Measurements from ENCODE around the gene LIMCH1. TPM values are rescaled to one million over a fixed set of nuclear protein-coding genes. Genes with fewer than 3 reads are reported as not detected.

The LIMCH1 gene
- polyA plus RNA-seq, 1 experiment, result 1.1 TPM

GRCh38 chr4:41548305-41548880, 10.4 kb downstream of the LIMCH1 start:
- Histone ChIP-seq H3K4me3 (ENCODE audit: low read depth, low read length) (no peak overlapping the region), H3K27me3 (ENCODE audit: control insufficient read depth, insufficient read depth, low read length) (peaks cover 6% of the 10 kb centered on the region), H3K9me3 (ENCODE audit: control insufficient read depth, insufficient read depth, low read length) (no peaks in the 10 kb centered on the region), H3K27ac (ENCODE audit: low read depth, low read length) (no peak overlapping the region)
- TF ChIP-seq, protein P1, sequence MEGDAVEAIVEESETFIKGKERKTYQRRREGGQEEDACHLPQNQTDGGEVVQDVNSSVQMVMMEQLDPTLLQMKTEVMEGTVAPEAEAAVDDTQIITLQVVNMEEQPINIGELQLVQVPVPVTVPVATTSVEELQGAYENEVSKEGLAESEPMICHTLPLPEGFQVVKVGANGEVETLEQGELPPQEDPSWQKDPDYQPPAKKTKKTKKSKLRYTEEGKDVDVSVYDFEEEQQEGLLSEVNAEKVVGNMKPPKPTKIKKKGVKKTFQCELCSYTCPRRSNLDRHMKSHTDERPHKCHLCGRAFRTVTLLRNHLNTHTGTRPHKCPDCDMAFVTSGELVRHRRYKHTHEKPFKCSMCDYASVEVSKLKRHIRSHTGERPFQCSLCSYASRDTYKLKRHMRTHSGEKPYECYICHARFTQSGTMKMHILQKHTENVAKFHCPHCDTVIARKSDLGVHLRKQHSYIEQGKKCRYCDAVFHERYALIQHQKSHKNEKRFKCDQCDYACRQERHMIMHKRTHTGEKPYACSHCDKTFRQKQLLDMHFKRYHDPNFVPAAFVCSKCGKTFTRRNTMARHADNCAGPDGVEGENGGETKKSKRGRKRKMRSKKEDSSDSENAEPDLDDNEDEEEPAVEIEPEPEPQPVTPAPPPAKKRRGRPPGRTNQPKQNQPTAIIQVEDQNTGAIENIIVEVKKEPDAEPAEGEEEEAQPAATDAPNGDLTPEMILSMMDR (IDR thresholded peaks at IDR 0.05; ENCODE audit: low read depth, low read length), result no peak
- ChIA-PET CTCF (no interaction called here), POLR2A (no interaction called here)
- no peak for DNase-seq (ENCODE audit: low read depth, low spot score)

DNA sequence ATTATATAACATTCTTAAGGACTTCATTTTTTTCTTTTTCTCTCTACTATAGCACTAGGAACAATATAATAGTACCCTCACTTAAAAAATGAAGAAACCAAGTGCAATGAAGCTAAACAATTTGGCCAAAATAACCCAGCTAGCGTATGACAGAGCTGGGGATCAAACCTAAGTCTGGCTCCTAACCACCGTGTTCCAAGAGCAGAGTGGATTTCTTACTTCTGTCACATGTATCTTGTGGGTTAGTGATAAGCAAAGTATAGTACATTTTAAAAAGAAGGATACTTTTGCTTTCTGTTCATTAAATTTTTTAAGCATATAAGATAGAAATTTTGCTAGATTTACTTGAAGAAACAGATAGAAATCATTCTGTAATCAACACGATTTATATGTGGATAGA, 11.5 kb downstream of the LIMCH1 start:
- no peak overlapping the region for H3K4me3 ChIP-seq (ENCODE audit: low read depth, low read length)
- no peak overlapping the region for H3K27ac ChIP-seq (ENCODE audit: low read depth, low read length)
- CTCF ChIA-PET, result no interaction called here
- TF ChIP-seq, protein P1 (IDR thresholded peaks at IDR 0.05; ENCODE audit: low read depth, low read length), result no peak
- POLR2A ChIA-PET, result no interaction called here
- DNase-seq (ENCODE audit: low read depth, low spot score), result no peak
- no peaks in the 10 kb centered on the region for H3K9me3 ChIP-seq (ENCODE audit: control insufficient read depth, insufficient read depth, low read length)
- peaks cover 2% of the 10 kb centered on the region for H3K27me3 ChIP-seq (ENCODE audit: control insufficient read depth, insufficient read depth, low read length)

DNA sequence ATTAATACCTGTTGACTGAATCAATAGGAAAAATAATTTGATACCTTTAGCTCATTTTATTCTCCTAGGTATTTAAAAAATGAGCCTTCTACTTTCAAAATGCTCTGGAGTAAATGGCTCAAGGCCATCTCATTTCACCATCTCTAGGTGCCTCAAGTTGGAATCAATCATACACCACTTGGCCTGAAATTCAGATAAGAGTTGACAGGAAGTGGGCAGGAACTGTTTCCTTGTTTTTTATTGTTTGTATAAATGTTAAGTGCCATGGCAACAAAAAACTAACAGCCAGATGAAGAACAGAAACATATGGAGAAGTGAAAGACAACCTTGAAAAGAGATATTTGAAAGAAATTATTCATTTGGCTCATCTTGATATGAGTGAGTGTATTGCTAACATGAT, 12.4 kb downstream of the LIMCH1 start:
- H3K27me3 ChIP-seq (ENCODE audit: control insufficient read depth, insufficient read depth, low read length), result peaks cover 2% of the 10 kb centered on the region
- ChIA-PET POLR2A (no interaction called here), CTCF (no interaction called here)
- no peak overlapping the region for H3K4me3 ChIP-seq (ENCODE audit: low read depth, low read length)
- H3K9me3 ChIP-seq (ENCODE audit: control insufficient read depth, insufficient read depth, low read length), result no peaks in the 10 kb centered on the region
- no peak overlapping the region for H3K27ac ChIP-seq (ENCODE audit: low read depth, low read length)
- no peak for DNase-seq (ENCODE audit: low read depth, low spot score)
- TF ChIP-seq, protein P1 (IDR thresholded peaks at IDR 0.05; ENCODE audit: low read depth, low read length), result no peak

DNA sequence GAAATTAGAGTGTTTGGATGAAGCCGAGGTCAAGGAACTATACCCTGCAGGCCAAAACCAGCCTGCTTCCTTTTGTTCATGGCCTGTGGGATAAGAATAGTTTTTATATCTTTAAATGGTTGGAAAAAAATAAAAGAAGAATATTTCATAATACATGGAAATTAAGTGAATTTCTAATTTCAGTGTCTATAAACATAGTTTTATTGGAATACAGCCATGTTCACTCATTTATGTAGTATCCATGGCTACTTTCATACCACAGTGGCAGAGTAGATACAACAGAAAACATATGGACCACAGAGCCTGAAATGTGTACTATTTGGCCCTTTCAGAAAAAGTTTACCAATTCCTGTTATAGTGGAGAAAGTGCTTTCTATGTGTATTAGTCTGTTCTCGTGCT, 13.6 kb downstream of the LIMCH1 start:
- POLR2A ChIA-PET, result no interaction called here

GRCh38 chr4:41554905-41555304, 16.9 kb downstream of the LIMCH1 start:
- no peak overlapping the region for H3K4me3 ChIP-seq (ENCODE audit: low read depth, low read length)
- no peaks in the 10 kb centered on the region for H3K27me3 ChIP-seq (ENCODE audit: control insufficient read depth, insufficient read depth, low read length)
- no peaks in the 10 kb centered on the region for H3K9me3 ChIP-seq (ENCODE audit: control insufficient read depth, insufficient read depth, low read length)
- TF ChIP-seq, protein P1 (IDR thresholded peaks at IDR 0.05; ENCODE audit: low read depth, low read length), result no peak
- no peak for DNase-seq (ENCODE audit: low read depth, low spot score)
- no peak overlapping the region for H3K27ac ChIP-seq (ENCODE audit: low read depth, low read length)
- CTCF ChIA-PET, result no interaction called here
- POLR2A ChIA-PET, result no interaction called here

More for the DNA sequence above, 13.6 kb downstream of the LIMCH1 start:
- Histone ChIP-seq H3K27me3 (ENCODE audit: control insufficient read depth, insufficient read depth, low read length) (peaks cover 2% of the 10 kb centered on the region), H3K27ac (ENCODE audit: low read depth, low read length) (no peak overlapping the region), H3K4me3 (ENCODE audit: low read depth, low read length) (no peak overlapping the region), H3K9me3 (ENCODE audit: control insufficient read depth, insufficient read depth, low read length) (no peaks in the 10 kb centered on the region)
- DNase-seq (ENCODE audit: low read depth, low spot score), result no peak
- TF ChIP-seq, protein P1 (IDR thresholded peaks at IDR 0.05; ENCODE audit: low read depth, low read length), result no peak
- CTCF ChIA-PET, result interaction anchor here (0.6 kb wide), 1 partner anchor 256 kb away, joined by 4 read pairs; no protein-coding TSS in a partner anchor
